DOHH2 (cell line): ENCODE results near the gene ZFAND2A.
A peak's percentile ranks its signal among the peaks of the same experiment; 100 is the strongest.
"Not testable (repeated sequence)": the region's sequence is repeated elsewhere in the genome, so short reads cannot be mapped to it uniquely, and the experiment has no call there.

ENCODE experiments used
- H3F3A ChIP-seq: fragments of 200-600 bp; sonication (generic), shearing (Covaris generic); 2 replicates; pipeline ENCODE4 v1.6.0; 2016; ENCODE audit warnings: antibody characterized with exemption, mild to moderate bottlenecking; ENCODE audit not compliant: control insufficient read depth, insufficient read depth
- H3K27ac ChIP-seq: fragments of 200-600 bp; sonication (generic); 2 replicates; pipeline ENCODE4 v1.5.1; 2014; ENCODE audit warnings: low read depth, mild to moderate bottlenecking, low read length, moderate library complexity
- H3K27me3 ChIP-seq: fragments of 200-600 bp; sonication (generic); 2 replicates; pipeline ENCODE4 v1.6.1; 2014; ENCODE audit warnings: mild to moderate bottlenecking, low read length, mixed read lengths; ENCODE audit not compliant: control insufficient read depth
- H3K36me3 ChIP-seq: fragments of 200-600 bp; sonication (generic); 2 replicates; pipeline ENCODE4 v1.6.1; 2014; ENCODE audit warnings: mild to moderate bottlenecking, low read length, moderate library complexity, mixed read lengths; ENCODE audit not compliant: control insufficient read depth
- H3K4me1 ChIP-seq: fragments of 200-600 bp; sonication (generic); 2 replicates; pipeline ENCODE4 v1.6.1; 2014; ENCODE audit warnings: mild to moderate bottlenecking, low read length, mixed read lengths; ENCODE audit not compliant: control insufficient read depth
- H3K4me2 ChIP-seq: fragments of 200-600 bp; sonication (generic); 2 replicates; pipeline ENCODE4 v1.6.0; 2014; ENCODE audit warnings: mild to moderate bottlenecking, low read length, moderate library complexity
- H3K4me3 ChIP-seq: fragments of 200-600 bp; sonication (generic); 2 replicates; pipeline ENCODE4 v1.5.1; 2014; ENCODE audit warnings: mild to moderate bottlenecking, low read length, mixed read lengths
- H3K79me2 ChIP-seq: fragments of 200-600 bp; sonication (generic); 2 replicates; pipeline ENCODE4 v1.6.1; 2014; ENCODE audit warnings: mild to moderate bottlenecking, low read length, mixed read lengths; ENCODE audit not compliant: control insufficient read depth
- H3K9me2 ChIP-seq: fragments of 200-600 bp; sonication (generic); replicated peaks from 2 replicates; pipeline ENCODE4 v1.6.1; 2014; ENCODE audit warnings: mild to moderate bottlenecking, low read length, mixed read lengths; ENCODE audit not compliant: control insufficient read depth
- H3K9me3 ChIP-seq: fragments of 200-600 bp; sonication (generic); 2 replicates; pipeline ENCODE4 v1.6.1; 2014; ENCODE audit warnings: antibody characterized with exemption, low read length, mixed read lengths; ENCODE audit not compliant: control insufficient read depth, insufficient read depth
- H4K20me1 ChIP-seq: fragments of 200-600 bp; sonication (generic); 2 replicates; pipeline ENCODE4 v1.6.0; 2014; ENCODE audit warnings: low read depth, mild to moderate bottlenecking, antibody characterized with exemption, low read length, moderate library complexity; ENCODE audit not compliant: control insufficient read depth, insufficient read depth
- CTCF ChIP-seq: fragments of 200-600 bp; sonication (generic); IDR thresholded peaks from one replicate; pipeline ENCODE4 v1.5.1; 2014; ENCODE audit warnings: antibody characterized with exemption, mild to moderate bottlenecking, low read depth, low read length; ENCODE audit not compliant: poor library complexity, severe bottlenecking
- EZH2phosphoT487 ChIP-seq: fragments of 200-600 bp; sonication (generic); IDR thresholded peaks from 2 replicates; pipeline ENCODE4 v1.6.1; 2017; ENCODE audit warnings: borderline replicate concordance, mild to moderate bottlenecking, antibody characterized with exemption, low read length, moderate library complexity, mixed read lengths

ZFAND2A gene, protein sequence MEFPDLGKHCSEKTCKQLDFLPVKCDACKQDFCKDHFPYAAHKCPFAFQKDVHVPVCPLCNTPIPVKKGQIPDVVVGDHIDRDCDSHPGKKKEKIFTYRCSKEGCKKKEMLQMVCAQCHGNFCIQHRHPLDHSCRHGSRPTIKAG

DNA sequence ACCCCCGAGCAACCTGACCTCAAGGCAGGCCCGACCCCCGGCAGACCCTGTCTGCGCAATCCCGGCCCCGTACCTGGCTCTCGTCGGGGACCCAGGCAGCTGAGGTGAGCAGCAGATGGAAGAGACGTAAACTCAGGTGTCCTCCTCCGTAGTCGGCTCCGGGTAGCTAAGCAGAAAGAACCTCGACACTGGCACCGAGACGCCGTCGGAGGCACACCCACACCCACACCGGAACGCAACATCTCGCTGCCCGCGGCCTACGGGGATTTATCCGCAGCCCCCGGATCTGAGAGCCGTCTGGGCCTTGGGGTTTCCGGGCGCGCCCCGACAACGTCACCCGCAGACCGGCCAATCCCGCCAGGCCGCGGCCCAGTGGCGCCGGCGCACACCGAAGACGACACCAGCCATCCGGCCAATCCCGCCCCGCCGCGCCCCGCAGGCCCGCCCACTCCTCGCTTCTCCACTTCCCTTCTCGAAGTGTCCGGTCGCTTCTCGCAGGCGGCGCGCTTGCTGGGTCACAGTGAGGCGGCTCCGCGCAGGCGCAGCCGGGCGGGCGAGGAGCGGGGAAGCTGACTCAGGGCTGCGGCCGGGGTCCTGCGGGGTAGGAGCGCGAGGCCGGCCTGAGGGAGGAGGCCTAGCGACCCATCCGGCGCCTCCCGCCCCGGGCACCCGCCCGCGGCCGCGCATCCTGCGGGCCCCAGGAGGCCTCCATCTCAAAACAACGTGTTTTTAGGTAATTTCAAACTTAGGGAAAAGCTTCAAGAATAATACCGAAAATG is at the start of gene ZFAND2A:
Gene ZFAND2A (minus strand): TSS at position 306 of the 779 bp plus-strand sequence. CDS start 1,984 bp downstream, outside the sequence.
- Histone ChIP-seq H3K4me1 (peaks cover 25% of the 10 kb centered on the region), H4K20me1 (peaks cover 12% of the 10 kb centered on the region; the same call in 1 of the 2 replicates), H3K27ac (peak within 1 kb of the TSS; percentile 50), H3K4me2 (peak within 1 kb of the TSS; percentile 94), H3K36me3 (peaks cover 57% of the 10 kb centered on the region), H3F3A (0 out of 2 replicates have a peak, but pooled peaks cover 6% of the 10 kb centered on the region), H3K79me2 (peaks cover 51% of the 10 kb centered on the region), H3K9me2 (no peaks in the 10 kb centered on the region), H3K9me3 (no peaks in the 10 kb centered on the region), H3K4me3 (peak within 1 kb of the TSS; percentile 87), H3K27me3 (no peaks in the 10 kb centered on the region)
- TF ChIP-seq EZH2phosphoT487 (no peak), CTCF (no peak)

DNA sequence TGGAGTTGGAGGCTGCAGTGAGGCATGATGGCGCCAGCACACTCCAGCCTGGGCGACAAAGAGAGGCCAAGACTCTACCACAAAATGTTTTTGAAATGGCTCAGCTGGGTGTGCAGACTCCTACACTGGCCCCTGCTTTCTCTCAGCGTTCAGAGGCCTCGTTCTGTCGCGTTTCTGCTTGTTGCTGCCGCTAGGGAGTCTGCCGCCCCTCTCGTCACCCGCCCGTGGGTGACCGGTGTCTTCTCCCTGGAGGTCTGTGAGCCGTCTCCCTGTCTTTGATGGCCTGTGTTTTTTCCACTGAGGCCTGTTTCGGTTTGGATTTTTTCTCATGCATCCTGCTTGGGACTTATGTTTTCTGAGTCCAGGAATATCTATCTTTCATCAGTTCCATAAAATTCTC is 49.1 kb upstream of the ZFAND2A start:
- no peaks in the 10 kb centered on the region for H3K36me3 ChIP-seq
- no peak overlapping the region for H3K27ac ChIP-seq
- no peaks in the 10 kb centered on the region for H3F3A ChIP-seq
- peaks cover 2% of the 10 kb centered on the region; the same call in 1 of the 2 replicates for H3K4me1 ChIP-seq
- no peaks in the 10 kb centered on the region for H3K9me2 ChIP-seq
- H3K4me3 ChIP-seq: no peak overlapping the region
- peaks cover 5% of the 10 kb centered on the region for H3K27me3 ChIP-seq
- H3K79me2 ChIP-seq: no peaks in the 10 kb centered on the region
- H3K4me2 ChIP-seq: no peak overlapping the region
- H3K9me3 ChIP-seq: no peaks in the 10 kb centered on the region
- no peaks in the 10 kb centered on the region for H4K20me1 ChIP-seq
- no peak for TF ChIP-seq CTCF
- TF ChIP-seq EZH2phosphoT487: no peak

DNA sequence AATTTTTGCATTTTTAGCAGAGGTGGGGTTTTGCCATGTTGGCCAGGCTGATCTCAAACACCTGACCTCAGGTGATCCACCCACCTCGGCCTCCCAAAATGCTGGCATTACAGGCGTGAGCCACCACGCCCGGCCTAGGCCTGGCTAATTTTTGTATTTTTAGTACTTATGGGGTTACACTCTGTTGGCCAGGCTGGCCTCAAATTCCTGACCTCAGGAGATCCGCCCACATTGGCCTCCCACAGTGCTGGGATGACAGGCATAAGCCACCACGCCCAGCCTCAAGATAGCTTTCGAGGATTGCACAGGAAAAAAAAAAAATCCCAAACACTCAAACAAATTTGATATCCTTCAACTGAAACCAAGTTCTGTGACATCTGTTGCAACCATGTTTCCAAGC is 45.7 kb upstream of the ZFAND2A start:
- not testable (repeated sequence) for H3K4me2 ChIP-seq, H3K4me3 ChIP-seq, H3K27me3 ChIP-seq, H3K9me2 ChIP-seq, H3K9me3 ChIP-seq, H3K79me2 ChIP-seq, H4K20me1 ChIP-seq, H3K36me3 ChIP-seq, H3F3A ChIP-seq, H3K27ac ChIP-seq, H3K4me1 ChIP-seq

DNA sequence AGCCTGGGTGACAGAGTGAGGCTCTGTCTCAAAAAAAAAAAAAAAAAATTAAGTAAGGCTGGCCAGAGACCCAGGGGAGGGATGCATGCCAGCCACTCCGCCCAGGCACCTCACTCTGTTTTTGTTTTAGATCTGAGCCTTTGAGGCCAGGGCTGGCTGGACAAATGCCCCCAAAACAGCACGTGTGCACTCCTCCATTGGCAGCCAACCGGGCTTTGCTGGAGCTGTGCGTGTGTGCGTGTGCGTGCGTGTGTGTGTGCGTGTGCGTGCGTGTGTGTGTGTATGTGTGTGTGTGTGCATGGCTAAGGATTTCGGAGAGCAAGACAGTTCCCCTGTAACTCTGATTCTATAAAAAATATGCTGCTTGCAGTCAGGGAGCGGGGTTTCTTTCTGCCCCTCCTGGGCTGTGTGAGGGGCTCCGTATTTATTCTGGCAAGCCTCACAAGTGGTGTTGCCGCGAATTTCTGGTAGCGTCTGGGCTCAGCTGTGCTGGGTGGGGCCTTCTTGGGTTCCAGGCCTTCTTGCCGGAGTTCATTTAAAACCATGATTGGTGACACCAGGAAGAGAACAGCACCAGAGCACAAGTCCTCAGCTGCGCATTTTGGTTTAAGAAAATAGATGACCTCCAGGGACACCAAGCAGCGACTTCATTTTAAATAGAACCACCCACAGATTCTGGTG is 44.6 kb upstream of the ZFAND2A start:
- no peaks in the 10 kb centered on the region for H3K36me3 ChIP-seq
- no peaks in the 10 kb centered on the region for H3K79me2 ChIP-seq
- no peak for TF ChIP-seq EZH2phosphoT487
- no peak for TF ChIP-seq CTCF
- no peak overlapping the region for H3K27ac ChIP-seq
- no peaks in the 10 kb centered on the region for H4K20me1 ChIP-seq
- H3K27me3 ChIP-seq: no peaks in the 10 kb centered on the region
- no peak overlapping the region for H3K4me3 ChIP-seq
- no peak overlapping the region for H3K4me2 ChIP-seq
- H3K9me3 ChIP-seq: no peaks in the 10 kb centered on the region
- no peaks in the 10 kb centered on the region for H3K4me1 ChIP-seq
- no peaks in the 10 kb centered on the region for H3F3A ChIP-seq
- no peaks in the 10 kb centered on the region for H3K9me2 ChIP-seq

- H3K4me1 ChIP-seq, H4K20me1 ChIP-seq, H3K27ac ChIP-seq, H3K9me3 ChIP-seq, H3F3A ChIP-seq, H3K36me3 ChIP-seq, H3K9me2 ChIP-seq, H3K4me3 ChIP-seq, H3K4me2 ChIP-seq, H3K27me3 ChIP-seq, H3K79me2 ChIP-seq: not testable (repeated sequence)
Measured at GRCh38 chr7:1202914-1203313, 42.9 kb upstream of the ZFAND2A start.
